HUES48 (cell line): Measurements from ENCODE around the gene GPRIN1.
A peak's percentile ranks its signal among the peaks of the same experiment; 100 is the strongest.
"Not testable (repeated sequence)": the region's sequence is repeated elsewhere in the genome, so short reads cannot be mapped to it uniquely, and the experiment has no call there.

Experiments used
- H3K27ac ChIP-seq: one replicate; pipeline ENCODE4 v1.7.0; 2013; ENCODE audit warnings: low read depth, low read length, inconsistent platforms
- H3K27me3 ChIP-seq: 2 replicates; pipeline ENCODE4 v1.6.1; 2013; ENCODE audit warnings: mild to moderate bottlenecking, low read length; ENCODE audit not compliant: control insufficient read depth, insufficient read depth
- H3K36me3 ChIP-seq: 2 replicates; pipeline ENCODE4 v1.6.1; 2013; ENCODE audit warnings: low read length; ENCODE audit not compliant: control insufficient read depth, insufficient read depth
- H3K4me1 ChIP-seq: 2 replicates; pipeline ENCODE4 v1.6.1; 2013; ENCODE audit warnings: mild to moderate bottlenecking, low read length; ENCODE audit not compliant: control insufficient read depth, insufficient read depth
- H3K4me3 ChIP-seq: 2 replicates; pipeline ENCODE4 v1.5.1; 2013; ENCODE audit warnings: mild to moderate bottlenecking, low read depth, low read length
- H3K9ac ChIP-seq: 2 replicates; pipeline ENCODE4 v1.6.1; 2013; ENCODE audit warnings: mild to moderate bottlenecking, low read depth, low read length, moderate library complexity
- H3K9me3 ChIP-seq: 2 replicates; pipeline ENCODE4 v1.6.1; 2013; ENCODE audit warnings: low read length; ENCODE audit not compliant: control insufficient read depth, insufficient read depth

The GPRIN1 gene

DNA sequence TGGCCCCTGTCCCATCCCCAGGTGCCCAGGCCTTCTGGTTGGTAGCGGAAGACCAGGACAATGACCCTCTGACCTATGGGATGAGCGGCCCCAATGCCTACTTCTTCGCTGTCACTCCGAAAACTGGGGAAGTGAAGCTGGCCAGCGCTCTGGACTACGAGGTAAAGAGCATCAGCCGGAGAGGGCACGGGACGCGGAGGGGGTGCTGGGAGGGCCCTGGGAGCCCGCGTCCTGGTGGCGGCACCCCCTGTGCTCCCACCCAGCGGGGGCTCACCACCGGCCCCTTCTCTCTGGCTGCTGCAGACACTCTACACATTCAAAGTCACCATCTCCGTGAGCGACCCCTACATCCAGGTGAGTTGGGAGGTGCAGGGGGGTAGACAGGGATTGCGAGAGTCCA, 41.3 kb downstream of the GPRIN1 start:
- Histone ChIP-seq H3K27ac (no peak overlapping the region), H3K9ac (no peak overlapping the region), H3K9me3 (no peaks in the 10 kb centered on the region), H3K36me3 (no peaks in the 10 kb centered on the region), H3K4me1 (no peaks in the 10 kb centered on the region), H3K4me3 (no peak overlapping the region), H3K27me3 (no peaks in the 10 kb centered on the region)

DNA sequence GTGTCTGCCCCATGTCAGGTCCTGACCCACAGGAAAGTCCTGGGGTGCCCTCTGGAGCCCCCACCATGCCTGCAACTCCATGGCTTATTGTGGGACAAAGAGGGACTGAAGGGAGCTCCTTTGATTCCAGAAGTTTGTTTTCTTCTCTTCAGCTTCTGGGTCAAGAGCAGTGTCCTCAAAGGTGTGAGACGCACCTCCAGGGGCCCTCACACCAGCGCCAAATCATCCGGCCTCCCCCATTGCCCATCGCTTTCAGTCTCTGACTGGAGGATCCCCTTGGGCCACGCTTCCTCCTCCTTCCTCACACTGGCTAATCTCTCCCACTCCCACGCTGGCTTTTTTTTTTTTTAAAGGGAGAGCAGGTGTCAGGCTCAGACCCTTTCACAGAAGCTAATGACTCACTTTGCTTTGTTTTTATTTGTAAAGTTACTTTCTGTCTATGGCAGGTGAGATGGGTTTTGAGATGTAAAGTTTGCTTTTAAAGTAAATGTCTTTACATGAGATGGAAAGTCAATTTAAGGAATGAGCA, 44.1 kb downstream of the GPRIN1 start:
- no peaks in the 10 kb centered on the region for H3K36me3 ChIP-seq
- H3K9me3 ChIP-seq = no peaks in the 10 kb centered on the region
- no peaks in the 10 kb centered on the region for H3K27me3 ChIP-seq

DNA sequence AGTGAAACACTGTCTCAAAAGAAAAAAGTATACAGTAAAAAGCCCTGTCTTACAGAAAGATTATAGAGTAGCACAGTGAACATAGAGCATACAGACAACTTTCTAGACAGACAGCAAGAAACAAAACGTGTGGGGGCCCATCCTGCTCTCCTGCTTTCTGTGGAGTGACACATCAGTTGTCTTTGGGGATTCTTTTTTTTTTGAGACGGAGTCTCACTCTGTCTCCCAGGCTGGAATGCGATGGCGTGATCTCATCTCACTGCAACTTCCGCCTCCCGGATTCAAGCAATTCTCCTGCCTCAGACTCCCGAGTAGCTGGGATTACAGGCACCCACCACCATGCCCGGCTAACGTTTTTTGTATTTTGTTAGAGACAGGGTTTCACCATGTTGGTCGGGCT, 46.0 kb downstream of the GPRIN1 start:
- Histone ChIP-seq H3K9ac (no peak overlapping the region), H3K27me3 (no peaks in the 10 kb centered on the region), H3K36me3 (no peaks in the 10 kb centered on the region), H3K9me3 (no peaks in the 10 kb centered on the region), H3K27ac (no peak overlapping the region), H3K4me3 (no peak overlapping the region), H3K4me1 (no peaks in the 10 kb centered on the region)

More for the DNA sequence above, 44.1 kb downstream of the GPRIN1 start:
- Histone ChIP-seq H3K9ac (no peak overlapping the region), H3K4me3 (no peak overlapping the region), H3K4me1 (no peaks in the 10 kb centered on the region), H3K27ac (peak overlapping the region; percentile 22)

DNA sequence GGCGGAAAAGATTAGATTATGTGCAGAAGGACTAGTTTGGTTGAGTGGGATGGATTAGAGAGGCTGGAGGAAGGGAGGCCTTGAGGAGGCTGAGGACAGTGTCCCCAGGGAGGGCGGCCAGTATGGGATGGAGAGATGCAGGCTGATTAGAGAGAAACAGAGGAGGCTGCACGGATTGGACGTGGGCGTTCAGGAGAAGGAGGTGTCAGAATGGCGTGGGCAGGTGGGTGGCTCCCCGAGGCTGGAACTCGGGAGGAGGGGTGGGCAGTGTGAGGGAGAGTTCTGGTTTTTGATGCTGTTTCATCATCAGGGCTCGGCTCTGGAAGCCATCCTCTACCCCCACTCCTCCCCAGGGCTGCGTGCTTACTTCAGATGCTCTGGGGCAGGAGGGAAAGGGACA, 47.8 kb downstream of the GPRIN1 start:
- Histone ChIP-seq H3K9ac (no peak overlapping the region), H3K27ac (no peak overlapping the region), H3K9me3 (no peaks in the 10 kb centered on the region), H3K4me1 (no peaks in the 10 kb centered on the region), H3K27me3 (no peaks in the 10 kb centered on the region), H3K4me3 (no peak overlapping the region), H3K36me3 (no peaks in the 10 kb centered on the region)

DNA sequence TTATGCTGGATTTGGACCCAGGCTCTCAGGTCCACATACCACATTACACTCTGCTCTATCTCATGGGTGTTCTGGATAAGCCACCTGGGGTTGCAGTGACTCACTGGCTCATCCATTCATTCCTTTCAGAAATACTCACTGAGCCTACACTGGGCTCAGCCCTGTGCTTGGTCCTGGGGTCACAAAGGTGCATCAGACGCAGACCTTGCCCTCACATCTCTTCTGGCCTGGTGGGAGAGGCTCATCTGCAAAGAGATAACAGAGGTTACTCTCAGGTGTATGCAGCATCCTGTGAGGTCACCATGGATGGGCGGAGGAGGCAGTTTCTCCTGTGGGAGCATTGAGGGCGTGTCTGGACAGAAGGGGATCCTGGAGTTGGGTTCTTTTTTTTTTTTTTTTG, 48.7 kb downstream of the GPRIN1 start:
- Histone ChIP-seq H3K4me3 (no peak overlapping the region), H3K27me3 (no peaks in the 10 kb centered on the region), H3K27ac (no peak overlapping the region), H3K9me3 (no peaks in the 10 kb centered on the region), H3K9ac (no peak overlapping the region), H3K36me3 (no peaks in the 10 kb centered on the region), H3K4me1 (no peaks in the 10 kb centered on the region)

DNA sequence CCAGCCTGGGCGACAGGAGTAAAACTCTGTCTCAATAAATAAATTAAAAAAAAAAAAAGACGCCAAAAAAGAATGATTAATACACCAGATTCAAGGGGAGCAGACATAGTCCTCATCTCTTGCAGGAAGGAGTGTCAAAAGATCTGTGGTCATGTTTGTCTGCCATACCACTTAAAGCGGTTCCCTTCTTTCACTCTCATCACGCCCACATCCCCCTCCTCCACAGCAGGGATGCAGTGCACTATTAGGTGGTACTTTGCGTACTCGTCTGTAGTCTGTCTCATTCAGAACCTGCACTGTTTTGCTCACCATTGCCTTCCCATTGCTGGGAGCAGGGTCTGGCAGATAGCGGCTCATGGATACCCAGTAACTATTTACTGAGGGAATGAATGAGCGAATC, 49.6 kb downstream of the GPRIN1 start:
- Histone ChIP-seq H3K4me3 (no peak overlapping the region), H3K27me3 (no peaks in the 10 kb centered on the region), H3K9me3 (no peaks in the 10 kb centered on the region), H3K4me1 (no peaks in the 10 kb centered on the region), H3K36me3 (no peaks in the 10 kb centered on the region), H3K27ac (no peak overlapping the region), H3K9ac (no peak overlapping the region)

DNA sequence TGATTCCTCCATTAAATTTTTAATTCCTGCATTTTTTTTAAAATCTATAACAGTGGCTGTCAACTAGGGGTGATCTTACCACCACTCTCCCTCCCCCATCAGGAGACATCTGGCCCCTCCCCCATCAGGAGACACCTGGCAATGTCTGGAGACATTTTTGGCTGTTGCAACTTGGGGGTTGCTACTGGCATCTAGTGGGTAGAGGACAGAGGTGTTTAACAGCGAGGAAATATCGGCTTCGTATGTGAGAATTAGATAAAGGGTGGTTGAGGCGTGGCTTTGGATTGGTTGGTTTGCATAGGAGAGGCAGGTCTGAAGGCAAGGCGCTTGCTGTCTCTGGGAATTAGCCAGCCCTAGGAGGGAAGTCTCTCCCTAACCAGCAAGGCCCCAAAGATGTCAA, 50.3 kb downstream of the GPRIN1 start:
- Histone ChIP-seq H3K36me3 (no peaks in the 10 kb centered on the region), H3K4me1 (no peaks in the 10 kb centered on the region), H3K27ac (no peak overlapping the region), H3K27me3 (no peaks in the 10 kb centered on the region), H3K9ac (no peak overlapping the region), H3K9me3 (no peaks in the 10 kb centered on the region), H3K4me3 (no peak overlapping the region)

DNA sequence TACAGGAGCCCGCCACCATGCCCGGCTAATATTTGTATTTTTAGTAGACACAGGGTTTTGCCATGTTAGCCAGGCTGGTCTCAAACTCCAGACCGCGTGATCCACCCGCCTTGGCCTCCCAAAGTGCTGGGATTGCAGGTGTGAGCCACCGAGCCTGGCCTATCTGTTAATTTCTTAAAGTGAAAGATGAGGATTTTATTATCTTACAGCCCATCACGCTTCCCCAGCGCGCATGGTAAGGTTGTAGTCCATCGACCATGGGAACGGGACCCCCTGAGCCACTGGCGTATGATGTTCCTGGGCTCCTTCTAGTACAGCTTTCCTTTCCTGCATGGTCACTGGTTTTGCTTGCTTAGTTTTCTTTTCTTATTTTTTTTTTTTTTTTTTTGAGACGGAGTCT, 52.1 kb downstream of the GPRIN1 start:
- no peaks in the 10 kb centered on the region for H3K27me3 ChIP-seq
- H3K27ac ChIP-seq = no peak overlapping the region
- H3K36me3 ChIP-seq = no peaks in the 10 kb centered on the region
- H3K9ac ChIP-seq = no peak overlapping the region
- no peak overlapping the region for H3K4me3 ChIP-seq
- peaks cover 6% of the 10 kb centered on the region; the same call in 1 of the 2 replicates for H3K4me1 ChIP-seq
- no peaks in the 10 kb centered on the region for H3K9me3 ChIP-seq

DNA sequence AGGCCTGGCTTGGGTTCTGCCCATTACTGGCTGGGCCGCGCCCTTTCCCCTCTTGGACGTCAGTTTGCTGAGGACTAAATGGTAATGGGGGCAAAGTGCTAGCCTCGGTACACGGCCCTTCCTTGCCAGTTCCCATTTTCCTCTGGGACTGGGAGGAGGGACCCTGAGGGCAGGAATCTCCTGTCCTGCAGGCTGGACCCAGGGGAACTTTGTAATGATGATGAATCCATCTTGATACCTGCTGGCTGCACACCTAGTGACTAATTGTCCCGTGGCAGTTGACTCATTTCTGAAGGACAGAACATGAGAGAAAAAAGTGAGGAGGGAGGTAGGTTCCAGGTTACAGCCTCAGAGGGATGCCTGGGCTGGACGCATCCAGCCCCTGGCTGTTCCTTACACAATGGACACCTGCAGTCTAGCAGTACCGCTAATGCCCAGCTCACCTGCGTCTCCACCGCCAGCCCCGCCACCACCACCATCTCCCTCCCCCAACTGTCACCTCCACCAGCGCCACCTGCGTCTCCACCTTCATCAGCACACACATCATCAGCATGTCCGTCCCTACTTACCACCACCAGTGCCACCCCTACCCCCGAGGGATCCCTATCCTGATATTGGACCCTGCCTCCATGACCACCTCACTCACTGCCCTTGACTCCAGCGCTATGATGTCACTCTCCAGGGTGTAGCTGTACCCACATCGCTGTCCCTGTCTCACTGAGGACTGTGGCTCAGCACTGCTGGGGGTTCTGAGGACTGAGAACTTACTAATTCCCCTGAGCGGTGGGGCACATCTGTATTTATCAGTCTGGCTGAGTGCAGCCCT, 56.5 kb downstream of the GPRIN1 start:
- Histone ChIP-seq H3K9ac (no peak overlapping the region), H3K4me1 (peaks cover 6% of the 10 kb centered on the region; the same call in 1 of the 2 replicates), H3K27ac (no peak overlapping the region)

DNA sequence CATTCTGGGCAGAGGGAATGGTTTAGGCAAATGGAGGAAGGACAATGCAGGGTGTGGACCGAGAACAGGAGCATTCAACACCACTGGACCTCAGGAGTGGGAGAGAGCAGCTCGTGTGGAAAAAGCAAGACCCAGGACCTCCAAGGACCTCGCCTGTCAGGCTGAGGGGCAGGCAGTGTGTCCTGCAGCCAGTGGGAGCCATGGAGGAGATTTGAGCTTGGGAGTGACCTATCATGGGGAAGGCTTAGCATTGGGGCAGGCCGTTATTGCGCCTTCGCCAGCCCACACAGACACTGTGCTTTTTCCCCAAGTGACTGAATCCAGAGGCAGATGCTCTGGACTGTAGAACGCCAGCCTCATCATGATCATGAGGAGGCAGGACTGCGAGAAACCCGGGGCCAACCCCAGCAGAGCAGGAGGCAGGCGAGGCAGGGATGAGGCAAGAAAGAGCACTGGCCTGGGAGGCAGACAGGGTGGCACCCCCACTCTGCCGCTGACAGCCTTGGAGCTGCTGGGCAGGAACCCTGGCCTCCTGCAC, 57.6 kb downstream of the GPRIN1 start:
- H3K9me3 ChIP-seq = no peaks in the 10 kb centered on the region
- no peak overlapping the region for H3K4me3 ChIP-seq
- H3K36me3 ChIP-seq = no peaks in the 10 kb centered on the region
- H3K9ac ChIP-seq = no peak overlapping the region
- H3K27me3 ChIP-seq = no peaks in the 10 kb centered on the region
- peaks cover 6% of the 10 kb centered on the region; the same call in 1 of the 2 replicates for H3K4me1 ChIP-seq
- no peak overlapping the region for H3K27ac ChIP-seq

More for the DNA sequence above, 56.5 kb downstream of the GPRIN1 start:
- H3K9me3 ChIP-seq = no peaks in the 10 kb centered on the region
- H3K4me3 ChIP-seq = no peak overlapping the region
- H3K27me3 ChIP-seq = no peaks in the 10 kb centered on the region
- no peaks in the 10 kb centered on the region for H3K36me3 ChIP-seq

DNA sequence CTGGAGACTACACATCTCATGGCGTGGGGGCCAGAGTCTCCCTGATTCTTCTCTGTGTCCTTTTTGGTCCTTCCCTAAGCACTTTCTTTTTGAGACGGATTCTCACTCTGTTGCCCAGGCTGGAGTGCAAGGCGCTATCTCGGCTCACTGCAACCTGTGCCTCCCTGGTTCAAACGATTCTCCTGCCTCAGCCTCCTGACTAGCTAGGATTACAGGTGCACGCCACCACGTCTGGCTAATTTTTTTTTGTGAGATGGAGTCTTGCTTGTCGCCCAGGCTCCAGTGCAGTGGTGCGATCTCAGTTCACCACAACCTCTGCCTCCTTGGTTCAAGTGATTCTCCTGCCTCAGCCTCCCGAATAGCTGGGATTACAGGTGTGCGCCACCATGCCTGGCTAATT, 59.0 kb downstream of the GPRIN1 start:
- H3K27me3 ChIP-seq, H3K36me3 ChIP-seq, H3K27ac ChIP-seq, H3K9ac ChIP-seq, H3K4me1 ChIP-seq, H3K9me3 ChIP-seq, H3K4me3 ChIP-seq: not testable (repeated sequence)
